ENCODE results near the gene DIO1.

The DIO1 gene

DNA sequence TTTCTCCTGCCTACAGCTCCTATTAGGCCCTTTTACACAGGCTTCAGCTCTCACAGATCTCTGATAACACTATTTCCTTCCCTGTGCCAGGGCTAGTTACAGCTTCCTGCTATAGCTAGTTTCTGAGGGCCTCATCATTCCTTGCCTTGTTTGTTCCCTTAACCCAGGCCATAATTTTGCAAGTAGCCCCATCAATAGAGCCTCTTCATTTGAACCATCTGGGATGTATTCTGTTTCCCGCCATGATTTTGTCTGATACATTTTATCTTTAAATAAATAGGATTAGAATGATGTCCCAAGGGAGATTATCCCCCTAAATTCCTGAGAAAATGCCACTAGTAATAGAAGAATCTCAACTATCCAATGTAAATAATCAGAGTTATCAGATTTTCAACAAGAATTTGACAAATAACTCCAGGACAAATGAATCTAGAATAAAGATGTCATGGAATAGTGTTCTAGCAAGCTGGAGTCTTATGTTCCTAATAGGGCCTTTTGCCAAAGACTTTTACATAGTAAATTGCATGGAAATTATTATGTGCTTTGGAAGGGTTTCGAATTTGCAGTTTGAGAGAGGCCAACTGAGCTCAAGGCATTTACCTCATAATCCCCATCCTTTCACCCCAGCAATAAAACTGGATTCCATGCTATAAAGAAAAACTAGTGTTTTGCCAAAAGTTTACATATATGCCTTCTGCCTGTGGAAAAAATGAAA is 35.4 kb downstream of the DIO1 start:
- Histone ChIP-seq H3K27me3 (ENCODE audit: insufficient read depth, low read depth) (no peaks in the 10 kb centered on the region), H3K4me2 (no peak overlapping the region), H3K79me2 (ENCODE audit: insufficient read depth, low read depth) (no peaks in the 10 kb centered on the region), H3K27ac (no peak overlapping the region), H3K36me3 (ENCODE audit: insufficient read depth) (no peaks in the 10 kb centered on the region), H2AFZ (ENCODE audit: low read depth) (no peak overlapping the region), H3K4me1 (ENCODE audit: low read depth, poor library complexity, severe bottlenecking) (no peaks in the 10 kb centered on the region), H3K4me3 (IDR thresholded peaks at IDR 0.05; ENCODE audit: insufficient read depth, low read depth, low read length) (no peak overlapping the region), H3K9ac (no peak overlapping the region), H4K20me1 (ENCODE audit: insufficient read depth) (no peaks in the 10 kb centered on the region)
- TF ChIP-seq, protein P1, sequence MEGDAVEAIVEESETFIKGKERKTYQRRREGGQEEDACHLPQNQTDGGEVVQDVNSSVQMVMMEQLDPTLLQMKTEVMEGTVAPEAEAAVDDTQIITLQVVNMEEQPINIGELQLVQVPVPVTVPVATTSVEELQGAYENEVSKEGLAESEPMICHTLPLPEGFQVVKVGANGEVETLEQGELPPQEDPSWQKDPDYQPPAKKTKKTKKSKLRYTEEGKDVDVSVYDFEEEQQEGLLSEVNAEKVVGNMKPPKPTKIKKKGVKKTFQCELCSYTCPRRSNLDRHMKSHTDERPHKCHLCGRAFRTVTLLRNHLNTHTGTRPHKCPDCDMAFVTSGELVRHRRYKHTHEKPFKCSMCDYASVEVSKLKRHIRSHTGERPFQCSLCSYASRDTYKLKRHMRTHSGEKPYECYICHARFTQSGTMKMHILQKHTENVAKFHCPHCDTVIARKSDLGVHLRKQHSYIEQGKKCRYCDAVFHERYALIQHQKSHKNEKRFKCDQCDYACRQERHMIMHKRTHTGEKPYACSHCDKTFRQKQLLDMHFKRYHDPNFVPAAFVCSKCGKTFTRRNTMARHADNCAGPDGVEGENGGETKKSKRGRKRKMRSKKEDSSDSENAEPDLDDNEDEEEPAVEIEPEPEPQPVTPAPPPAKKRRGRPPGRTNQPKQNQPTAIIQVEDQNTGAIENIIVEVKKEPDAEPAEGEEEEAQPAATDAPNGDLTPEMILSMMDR (conservative IDR thresholded peaks at IDR 0.05; ENCODE audit: low read depth, low read length) = no peak

DNA sequence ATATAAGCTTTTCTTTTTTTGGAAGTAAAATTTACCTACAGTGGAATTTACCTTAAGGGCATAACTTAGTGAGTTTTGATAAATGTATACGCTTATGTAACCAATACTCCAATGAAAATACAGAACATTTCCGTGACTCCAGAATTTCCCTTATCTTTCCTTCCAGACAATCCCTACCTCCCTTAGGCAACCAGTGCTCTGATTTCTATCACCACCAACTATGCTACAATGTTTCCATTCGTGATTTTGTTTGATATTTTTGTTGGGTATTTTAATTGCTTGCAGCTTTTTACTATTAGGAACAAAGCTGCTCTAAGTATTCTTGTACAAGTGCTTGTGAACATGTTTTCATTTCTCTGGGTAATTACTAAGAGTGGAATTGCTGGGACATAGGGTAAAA is 36.9 kb downstream of the DIO1 start:
- Histone ChIP-seq H3K4me3 (IDR thresholded peaks at IDR 0.05; ENCODE audit: insufficient read depth, low read depth, low read length) (no peak overlapping the region), H2AFZ (ENCODE audit: low read depth) (no peak overlapping the region), H3K4me1 (ENCODE audit: low read depth, poor library complexity, severe bottlenecking) (no peaks in the 10 kb centered on the region), H3K9ac (no peak overlapping the region), H3K79me2 (ENCODE audit: insufficient read depth, low read depth) (no peaks in the 10 kb centered on the region), H3K27ac (no peak overlapping the region), H3K36me3 (ENCODE audit: insufficient read depth) (no peaks in the 10 kb centered on the region), H4K20me1 (ENCODE audit: insufficient read depth) (no peaks in the 10 kb centered on the region), H3K4me2 (no peak overlapping the region), H3K27me3 (ENCODE audit: insufficient read depth, low read depth) (no peaks in the 10 kb centered on the region)
- TF ChIP-seq, protein P1 (conservative IDR thresholded peaks at IDR 0.05; ENCODE audit: low read depth, low read length) = no peak

DNA sequence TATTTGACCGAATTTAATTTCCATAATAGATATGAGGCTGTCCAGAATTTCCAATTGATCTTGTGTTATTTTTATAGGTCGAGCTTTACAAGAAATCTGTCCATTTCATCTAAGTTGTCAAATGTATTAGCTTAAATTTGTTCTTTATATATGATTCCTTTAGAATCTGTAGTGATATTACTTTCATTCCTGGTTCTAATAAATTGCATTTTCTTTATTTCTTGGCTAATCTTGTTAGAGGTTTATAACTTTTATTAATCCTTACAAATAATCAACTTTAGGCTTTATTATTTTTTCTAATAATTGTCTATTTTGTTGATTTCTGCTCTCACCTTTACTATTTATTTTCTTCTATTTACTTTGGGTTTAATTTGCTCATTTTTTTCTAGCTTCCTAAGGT is 37.5 kb downstream of the DIO1 start:
- no peaks in the 10 kb centered on the region for H3K36me3 ChIP-seq (ENCODE audit: insufficient read depth)
- no peaks in the 10 kb centered on the region for H3K27me3 ChIP-seq (ENCODE audit: insufficient read depth, low read depth)
- TF ChIP-seq, protein P1 (conservative IDR thresholded peaks at IDR 0.05; ENCODE audit: low read depth, low read length) = no peak
- no peaks in the 10 kb centered on the region for H3K79me2 ChIP-seq (ENCODE audit: insufficient read depth, low read depth)
- no peaks in the 10 kb centered on the region for H3K4me1 ChIP-seq (ENCODE audit: low read depth, poor library complexity, severe bottlenecking)
- H2AFZ ChIP-seq (ENCODE audit: low read depth) = no peak overlapping the region
- no peak overlapping the region for H3K4me2 ChIP-seq
- H4K20me1 ChIP-seq (ENCODE audit: insufficient read depth) = no peaks in the 10 kb centered on the region
- no peak overlapping the region for H3K4me3 ChIP-seq (IDR thresholded peaks at IDR 0.05; ENCODE audit: insufficient read depth, low read depth, low read length)
- no peak overlapping the region for H3K27ac ChIP-seq
- no peak overlapping the region for H3K9ac ChIP-seq

DNA sequence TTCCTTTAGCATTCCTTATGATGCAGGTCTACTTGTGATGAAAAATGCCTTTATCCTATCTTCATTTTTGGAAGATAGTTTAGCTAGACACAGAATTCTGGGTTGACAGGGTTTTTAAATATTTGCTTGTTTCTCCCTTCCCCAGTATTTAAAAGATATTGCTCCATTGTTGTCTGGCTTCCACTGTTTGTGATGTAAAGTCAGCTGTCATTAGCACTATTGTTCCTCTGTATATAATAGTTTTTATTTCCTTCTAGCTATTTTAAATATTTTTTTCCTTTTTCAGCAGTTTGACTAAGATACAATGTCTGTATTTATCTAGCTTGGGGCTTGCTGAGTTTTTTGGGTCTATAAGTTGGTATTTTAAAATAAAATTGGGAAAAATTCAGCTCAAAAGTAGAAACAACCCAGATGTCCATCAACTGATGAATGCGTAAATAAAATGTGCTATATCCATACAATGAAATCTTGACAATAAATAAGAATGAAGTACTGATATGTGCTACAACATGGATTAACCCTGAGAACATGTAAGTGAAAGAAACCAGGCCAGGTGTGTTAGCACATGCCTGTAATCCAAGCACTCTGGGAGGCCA is 40.3 kb downstream of the DIO1 start:
- H3K36me3 ChIP-seq (ENCODE audit: insufficient read depth) = no peaks in the 10 kb centered on the region
- TF ChIP-seq, protein P1 (conservative IDR thresholded peaks at IDR 0.05; ENCODE audit: low read depth, low read length) = no peak

More for the DNA sequence above, 40.3 kb downstream of the DIO1 start:
- Histone ChIP-seq H3K79me2 (ENCODE audit: insufficient read depth, low read depth) (no peaks in the 10 kb centered on the region), H3K4me3 (IDR thresholded peaks at IDR 0.05; ENCODE audit: insufficient read depth, low read depth, low read length) (peak overlapping the region; percentile 28), H3K4me1 (ENCODE audit: low read depth, poor library complexity, severe bottlenecking) (no peaks in the 10 kb centered on the region), H4K20me1 (ENCODE audit: insufficient read depth) (no peaks in the 10 kb centered on the region), H3K4me2 (no peak overlapping the region), H3K27ac (no peak overlapping the region), H2AFZ (ENCODE audit: low read depth) (no peak overlapping the region), H3K9ac (no peak overlapping the region), H3K27me3 (ENCODE audit: insufficient read depth, low read depth) (no peaks in the 10 kb centered on the region)

All from KMS-11 (cell line).